ENCODE measurements around the gene HACD1. TPM values are rescaled to one million over a fixed set of nuclear protein-coding genes. Genes with fewer than 3 reads are reported as not detected.

HACD1 gene
- polyA plus RNA-seq, 1 donor from 2014 or later: 23.0 TPM

DNA sequence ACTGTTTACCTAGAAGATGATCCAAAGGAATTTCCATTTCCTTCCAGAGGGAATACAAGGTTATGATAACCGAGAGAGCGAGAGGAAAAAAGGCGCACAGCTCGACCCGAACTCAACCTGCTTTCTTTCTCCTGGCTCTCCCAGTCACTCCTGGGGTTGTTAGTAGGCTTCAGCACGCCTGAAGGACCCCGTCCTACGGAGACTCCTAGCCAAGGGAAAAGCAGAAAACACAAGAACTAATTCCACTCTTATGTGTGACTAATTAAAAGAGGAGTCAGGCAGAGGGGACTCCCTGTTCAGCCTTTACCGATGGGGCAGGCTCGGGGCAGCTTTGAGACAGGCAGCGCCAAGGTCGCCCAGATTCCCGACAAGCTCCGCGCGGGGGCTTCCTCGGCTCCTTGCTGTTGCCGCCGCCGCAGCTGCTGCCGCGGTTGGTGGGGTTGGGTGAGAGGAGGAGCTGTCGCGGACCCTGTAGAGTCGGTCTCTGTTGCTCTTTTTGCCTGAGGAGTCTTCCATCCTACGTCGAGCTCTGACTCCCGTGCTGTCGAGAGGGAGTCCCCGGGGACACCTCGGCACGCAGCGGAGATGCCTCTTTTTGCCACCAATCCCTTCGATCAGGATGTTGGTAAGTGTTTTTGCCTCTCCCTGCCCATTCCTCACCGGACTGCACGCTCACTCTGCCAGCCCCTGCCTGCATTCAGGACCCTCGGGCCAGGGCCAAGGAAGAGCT lies 26.7 kb upstream of the HACD1 start, which contains the start of gene STAM:
STAM (plus strand) TSS at position 397 of the 730 bp plus-strand sequence; CDS start at position 586, 189 bp downstream.
- peak within 1 kb of the TSS; percentile 87 for H3K27ac ChIP-seq (ENCODE audit: low read length)
- no peaks in the 10 kb centered on the region for H3K27me3 ChIP-seq (ENCODE audit: insufficient read depth, low read depth, low read length)
- H3F3A ChIP-seq (ENCODE audit: insufficient read depth, low read length, poor library complexity, severe bottlenecking): peaks cover 4% of the 10 kb centered on the region
- H4K20me1 ChIP-seq (ENCODE audit: insufficient read depth): no peaks in the 10 kb centered on the region
- TF ChIP-seq POLR2AphosphoS5 (IDR thresholded peaks at IDR 0.05) (peak; percentile 92), MXI1 (conservative IDR thresholded peaks at IDR 0.05; ENCODE audit: poor library complexity, severe bottlenecking) (peak; percentile 82), EP300 (conservative IDR thresholded peaks at IDR 0.05; ENCODE audit: poor library complexity, severe bottlenecking) (peak; percentile 72), TAF1 (IDR thresholded peaks at IDR 0.05; ENCODE audit: low read depth) (peak; percentile 85), SMC3 (conservative IDR thresholded peaks at IDR 0.05; ENCODE audit: poor library complexity) (peak; percentile 35), RAD21 (conservative IDR thresholded peaks at IDR 0.05) (peak; percentile 51), EZH2 (IDR thresholded peaks at IDR 0.05; ENCODE audit: borderline replicate concordance, insufficient read depth, low read length, poor library complexity, severe bottlenecking) (no peak)
- TF ChIP-seq, protein P1, sequence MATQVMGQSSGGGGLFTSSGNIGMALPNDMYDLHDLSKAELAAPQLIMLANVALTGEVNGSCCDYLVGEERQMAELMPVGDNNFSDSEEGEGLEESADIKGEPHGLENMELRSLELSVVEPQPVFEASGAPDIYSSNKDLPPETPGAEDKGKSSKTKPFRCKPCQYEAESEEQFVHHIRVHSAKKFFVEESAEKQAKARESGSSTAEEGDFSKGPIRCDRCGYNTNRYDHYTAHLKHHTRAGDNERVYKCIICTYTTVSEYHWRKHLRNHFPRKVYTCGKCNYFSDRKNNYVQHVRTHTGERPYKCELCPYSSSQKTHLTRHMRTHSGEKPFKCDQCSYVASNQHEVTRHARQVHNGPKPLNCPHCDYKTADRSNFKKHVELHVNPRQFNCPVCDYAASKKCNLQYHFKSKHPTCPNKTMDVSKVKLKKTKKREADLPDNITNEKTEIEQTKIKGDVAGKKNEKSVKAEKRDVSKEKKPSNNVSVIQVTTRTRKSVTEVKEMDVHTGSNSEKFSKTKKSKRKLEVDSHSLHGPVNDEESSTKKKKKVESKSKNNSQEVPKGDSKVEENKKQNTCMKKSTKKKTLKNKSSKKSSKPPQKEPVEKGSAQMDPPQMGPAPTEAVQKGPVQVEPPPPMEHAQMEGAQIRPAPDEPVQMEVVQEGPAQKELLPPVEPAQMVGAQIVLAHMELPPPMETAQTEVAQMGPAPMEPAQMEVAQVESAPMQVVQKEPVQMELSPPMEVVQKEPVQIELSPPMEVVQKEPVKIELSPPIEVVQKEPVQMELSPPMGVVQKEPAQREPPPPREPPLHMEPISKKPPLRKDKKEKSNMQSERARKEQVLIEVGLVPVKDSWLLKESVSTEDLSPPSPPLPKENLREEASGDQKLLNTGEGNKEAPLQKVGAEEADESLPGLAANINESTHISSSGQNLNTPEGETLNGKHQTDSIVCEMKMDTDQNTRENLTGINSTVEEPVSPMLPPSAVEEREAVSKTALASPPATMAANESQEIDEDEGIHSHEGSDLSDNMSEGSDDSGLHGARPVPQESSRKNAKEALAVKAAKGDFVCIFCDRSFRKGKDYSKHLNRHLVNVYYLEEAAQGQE (IDR thresholded peaks at IDR 0.05; ENCODE audit: borderline replicate concordance): peak; percentile 82
- TF ChIP-seq, protein P2, sequence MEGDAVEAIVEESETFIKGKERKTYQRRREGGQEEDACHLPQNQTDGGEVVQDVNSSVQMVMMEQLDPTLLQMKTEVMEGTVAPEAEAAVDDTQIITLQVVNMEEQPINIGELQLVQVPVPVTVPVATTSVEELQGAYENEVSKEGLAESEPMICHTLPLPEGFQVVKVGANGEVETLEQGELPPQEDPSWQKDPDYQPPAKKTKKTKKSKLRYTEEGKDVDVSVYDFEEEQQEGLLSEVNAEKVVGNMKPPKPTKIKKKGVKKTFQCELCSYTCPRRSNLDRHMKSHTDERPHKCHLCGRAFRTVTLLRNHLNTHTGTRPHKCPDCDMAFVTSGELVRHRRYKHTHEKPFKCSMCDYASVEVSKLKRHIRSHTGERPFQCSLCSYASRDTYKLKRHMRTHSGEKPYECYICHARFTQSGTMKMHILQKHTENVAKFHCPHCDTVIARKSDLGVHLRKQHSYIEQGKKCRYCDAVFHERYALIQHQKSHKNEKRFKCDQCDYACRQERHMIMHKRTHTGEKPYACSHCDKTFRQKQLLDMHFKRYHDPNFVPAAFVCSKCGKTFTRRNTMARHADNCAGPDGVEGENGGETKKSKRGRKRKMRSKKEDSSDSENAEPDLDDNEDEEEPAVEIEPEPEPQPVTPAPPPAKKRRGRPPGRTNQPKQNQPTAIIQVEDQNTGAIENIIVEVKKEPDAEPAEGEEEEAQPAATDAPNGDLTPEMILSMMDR (IDR thresholded peaks at IDR 0.05; ENCODE audit: poor library complexity, severe bottlenecking): no peak
- peaks cover 50% of the 10 kb centered on the region for H3K79me2 ChIP-seq (replicated peaks; ENCODE audit: insufficient read depth, low read length)
- H3K4me3 ChIP-seq (ENCODE audit: low read length): peak within 1 kb of the TSS; percentile 84
- H2AFZ ChIP-seq (ENCODE audit: low read depth, low read length): peak within 1 kb of the TSS; percentile 86
- H3K36me3 ChIP-seq (ENCODE audit: insufficient read depth, low read length): no peaks in the 10 kb centered on the region
- no peaks in the 10 kb centered on the region for H3K9me2 ChIP-seq (ENCODE audit: insufficient read depth, low read length)
- H3K9me3 ChIP-seq (ENCODE audit: low read length): no peaks in the 10 kb centered on the region
- H3K4me2 ChIP-seq (ENCODE audit: low read length): peak within 1 kb of the TSS; percentile 93
- H3K9ac ChIP-seq (ENCODE audit: low read length): peak within 1 kb of the TSS; percentile 91

DNA sequence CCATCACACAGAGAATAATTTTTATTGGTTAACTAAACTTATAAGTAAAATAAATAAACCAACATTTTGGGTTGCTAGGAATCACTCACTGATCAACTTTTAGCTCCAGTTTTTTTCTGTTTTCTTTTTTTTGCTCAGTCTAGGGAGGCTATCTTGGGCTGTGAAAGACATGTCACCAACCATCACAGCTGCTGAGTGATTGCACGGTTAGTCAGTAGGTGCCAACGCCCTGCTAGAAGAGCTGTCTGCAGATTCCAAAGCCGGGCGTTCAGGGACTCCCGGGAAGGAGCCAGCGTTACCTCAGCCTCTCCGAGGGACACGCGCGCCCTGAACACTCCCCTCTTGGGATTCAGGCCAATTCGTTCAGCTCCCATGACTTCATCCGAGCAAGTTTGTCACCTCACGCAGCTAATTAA lies 26.2 kb upstream of the HACD1 start:
- TF ChIP-seq RAD21 (conservative IDR thresholded peaks at IDR 0.05) (peak; percentile 20), SMC3 (conservative IDR thresholded peaks at IDR 0.05; ENCODE audit: poor library complexity) (no peak), MXI1 (conservative IDR thresholded peaks at IDR 0.05; ENCODE audit: poor library complexity, severe bottlenecking) (no peak)
- Histone ChIP-seq H4K20me1 (ENCODE audit: insufficient read depth) (no peaks in the 10 kb centered on the region), H3K9me3 (ENCODE audit: low read length) (no peaks in the 10 kb centered on the region), H3K4me3 (ENCODE audit: low read length) (peak overlapping the region; percentile 84), H3K9ac (ENCODE audit: low read length) (peak overlapping the region; percentile 91), H3K9me2 (ENCODE audit: insufficient read depth, low read length) (no peaks in the 10 kb centered on the region), H3K27ac (ENCODE audit: low read length) (peak overlapping the region; percentile 87), H3K36me3 (ENCODE audit: insufficient read depth, low read length) (no peaks in the 10 kb centered on the region), H3F3A (ENCODE audit: insufficient read depth, low read length, poor library complexity, severe bottlenecking) (peaks cover 4% of the 10 kb centered on the region), H3K79me2 (replicated peaks; ENCODE audit: insufficient read depth, low read length) (peaks cover 44% of the 10 kb centered on the region), H2AFZ (ENCODE audit: low read depth, low read length) (peak overlapping the region; percentile 65), H3K4me2 (ENCODE audit: low read length) (peak overlapping the region; percentile 93), H3K27me3 (ENCODE audit: insufficient read depth, low read depth, low read length) (no peaks in the 10 kb centered on the region)
